HG03565 (cell line): ENCODE data around the gene MDC1.
"Not testable (repeated sequence)": the region's sequence is repeated elsewhere in the genome, so short reads cannot be mapped to it uniquely, and the experiment has no call there.

ENCODE experiments used
- ATAC-seq: cut with Tn5 transposase; IDR thresholded peaks from one replicate; pipeline ENCODE4 v1.9.1; 2021; ENCODE audit warnings: mild to moderate bottlenecking, moderate library complexity; ENCODE audit not compliant: unreplicated experiment

The MDC1 gene

GRCh38 chr6:30683183-30683979 lies 33.7 kb downstream of the MDC1 start:
- no peak for ATAC-seq

- peak; percentile 33 for ATAC-seq
Measured at GRCh38 chr6:30682143-30683117, 34.7 kb downstream of the MDC1 start.

GRCh38 chr6:30681766-30682142 lies 35.3 kb downstream of the MDC1 start:
- ATAC-seq, result no peak

GRCh38 chr6:30679765-30680535 lies 37.1 kb downstream of the MDC1 start:
- ATAC-seq, result no peak

GRCh38 chr6:30678964-30679726 lies 37.9 kb downstream of the MDC1 start:
- ATAC-seq, result peak; percentile 33

- ATAC-seq, result no peak
Measured at GRCh38 chr6:30676660-30677285, 40.3 kb downstream of the MDC1 start.

GRCh38 chr6:30672445-30673253 lies 44.4 kb downstream of the MDC1 start, which contains the start of gene DHX16:
DHX16 (minus strand) TSS chr6:30673006; CDS start chr6:30672841, 165 bp downstream.
- peak; percentile 72 for ATAC-seq

- no peak for ATAC-seq
Measured at GRCh38 chr6:30670760-30671527, 46.1 kb downstream of the MDC1 start.

GRCh38 chr6:30666300-30666699 lies 50.8 kb downstream of the MDC1 start:
- not testable (repeated sequence) for ATAC-seq

- no peak for ATAC-seq
Measured at GRCh38 chr6:30664994-30665767, 51.9 kb downstream of the MDC1 start.

- not testable (repeated sequence) for ATAC-seq
Measured at GRCh38 chr6:30657922-30658321, 59.2 kb downstream of the MDC1 start.

- no peak for ATAC-seq
Measured at GRCh38 chr6:30657454-30657853, 59.6 kb downstream of the MDC1 start.

- no peak for ATAC-seq
Measured at GRCh38 chr6:30656513-30656912, 60.6 kb downstream of the MDC1 start.

- ATAC-seq, result no peak
Measured at GRCh38 chr6:30655743-30656094, 61.4 kb downstream of the MDC1 start.

GRCh38 chr6:30654798-30655742 lies 62.0 kb downstream of the MDC1 start:
- no peak for ATAC-seq

GRCh38 chr6:30651143-30651542 lies 65.9 kb downstream of the MDC1 start:
- ATAC-seq, result no peak
